Neural cell (in vitro differentiated cells): ENCODE results near the gene FAM20B. TPM values are rescaled to one million over a fixed set of nuclear protein-coding genes. Genes with fewer than 3 reads are reported as not detected.

ENCODE experiments used
- H2AFZ ChIP-seq: fragments of 200-600, 300-800 bp; sonication (generic), shearing (Covaris generic); 2 replicates; pipeline ENCODE4 v1.6.0; 2014; ENCODE audit warnings: low read depth, mild to moderate bottlenecking, antibody characterized with exemption, low read length, moderate library complexity
- H3F3A ChIP-seq: fragments of 200-600 bp; shearing (Covaris generic); 2 replicates; pipeline ENCODE4 v1.6.1; 2016; ENCODE audit warnings: mild to moderate bottlenecking, moderate library complexity, mixed read lengths, antibody characterized with exemption, low read length; ENCODE audit not compliant: insufficient read depth, poor library complexity, severe bottlenecking
- H3K27ac ChIP-seq: fragments of 200-600, 300-800 bp; sonication (generic), shearing (Covaris generic); 2 replicates; pipeline ENCODE4 v1.5.1; 2014; ENCODE audit warnings: mild to moderate bottlenecking, low read length, moderate library complexity
- H3K27me3 ChIP-seq: fragments of 300-800, 200-600 bp; sonication (generic), shearing (Covaris generic); 2 replicates; pipeline ENCODE4 v1.6.0; 2014; ENCODE audit warnings: mild to moderate bottlenecking, low read depth, low read length, moderate library complexity; ENCODE audit not compliant: insufficient read depth
- H3K36me3 ChIP-seq: fragments of 300-800, 200-600 bp; sonication (generic), shearing (Covaris generic); 2 replicates; pipeline ENCODE4 v1.5.1; 2014; ENCODE audit warnings: mild to moderate bottlenecking, antibody characterized with exemption, low read length, moderate library complexity; ENCODE audit not compliant: insufficient read depth
- H3K4me2 ChIP-seq: fragments of 300-800, 200-600 bp; sonication (generic), shearing (Covaris generic); 2 replicates; pipeline ENCODE4 v1.6.0; 2014; ENCODE audit warnings: mild to moderate bottlenecking, low read length
- H3K4me3 ChIP-seq: fragments of 300-800, 200-600 bp; sonication (generic), shearing (Covaris generic); 2 replicates; pipeline ENCODE4 v1.5.1; 2014; ENCODE audit warnings: mild to moderate bottlenecking, low read length, moderate library complexity
- H3K79me2 ChIP-seq: fragments of 200-600 bp; shearing (Covaris generic); replicated peaks from 2 replicates; pipeline ENCODE4 v1.6.0; 2014; ENCODE audit warnings: mild to moderate bottlenecking, low read length, moderate library complexity; ENCODE audit not compliant: insufficient read depth
- H3K9ac ChIP-seq: fragments of 300-800, 200-600 bp; sonication (generic), shearing (Covaris generic); 2 replicates; pipeline ENCODE4 v1.6.1; 2016; ENCODE audit warnings: mild to moderate bottlenecking, low read length, mixed read lengths
- H3K9me2 ChIP-seq: fragments of 200-600 bp; shearing (Covaris generic); 2 replicates; pipeline ENCODE4 v1.6.1; 2016; ENCODE audit warnings: mild to moderate bottlenecking, low read length, mixed read lengths; ENCODE audit not compliant: insufficient read depth
- H3K9me3 ChIP-seq: fragments of 200-600, 300-800 bp; sonication (generic), shearing (Covaris generic); 2 replicates; pipeline ENCODE4 v1.6.1; 2016; ENCODE audit warnings: mild to moderate bottlenecking, mixed run types, low read length, moderate library complexity, mixed read lengths
- H4K20me1 ChIP-seq: fragments of 200-600 bp; shearing (Covaris generic); 2 replicates; pipeline ENCODE4 v1.6.1; 2016; ENCODE audit warnings: mild to moderate bottlenecking, mixed run types; ENCODE audit not compliant: insufficient read depth
- EP300 ChIP-seq: fragments of 450-650 bp; conservative IDR thresholded peaks from 2 replicates; pipeline ENCODE4 v1.6.1; 2014; ENCODE audit warnings: antibody characterized with exemption, mild to moderate bottlenecking, moderate library complexity; ENCODE audit not compliant: poor library complexity, severe bottlenecking
- EZH2 ChIP-seq: fragments of 200-600, 300-800 bp; shearing (Covaris generic), sonication (generic); IDR thresholded peaks from 2 replicates; pipeline ENCODE4 v1.6.1; 2014; ENCODE audit warnings: antibody characterized with exemption, low read length, borderline replicate concordance, mild to moderate bottlenecking; ENCODE audit not compliant: insufficient read depth, poor library complexity, severe bottlenecking
- MXI1 ChIP-seq: fragments of 450-650 bp; conservative IDR thresholded peaks from 2 replicates; pipeline ENCODE4 v1.6.1; 2014; ENCODE audit warnings: antibody characterized with exemption, mild to moderate bottlenecking; ENCODE audit not compliant: poor library complexity, severe bottlenecking
- POLR2AphosphoS5 ChIP-seq: IDR thresholded peaks from 2 replicates; pipeline ENCODE4 v1.6.1; 2012
- RAD21 ChIP-seq: fragments of 450-650 bp; conservative IDR thresholded peaks from 2 replicates; pipeline ENCODE4 v1.6.1; 2014; ENCODE audit warnings: antibody characterized with exemption, mild to moderate bottlenecking, moderate library complexity
- SMC3 ChIP-seq: fragments of 450-650 bp; conservative IDR thresholded peaks from 2 replicates; pipeline ENCODE4 v1.6.1; 2014; ENCODE audit warnings: antibody characterized with exemption, mild to moderate bottlenecking, moderate library complexity; ENCODE audit not compliant: poor library complexity
- TAF1 ChIP-seq: IDR thresholded peaks from 2 replicates; pipeline ENCODE4 v1.6.1; 2012; ENCODE audit warnings: low read depth
- polyA plus RNA-seq: library from polyadenylated mRNA; depleted of rRNA; stranded (reverse); fragments of >200 nt; gene quantifications from 2 replicates; pipeline ENCODE4 v1.2.3, GENCODE V29; 2014
- TF ChIP-seq, protein P1 (sequence below): IDR thresholded peaks from 2 replicates; pipeline ENCODE4 v1.6.1; 2012; ENCODE audit warnings: borderline replicate concordance
- TF ChIP-seq, protein P2 (sequence below): fragments of 450-650 bp; IDR thresholded peaks from 2 replicates; pipeline ENCODE4 v1.5.1; 2014; ENCODE audit warnings: antibody characterized with exemption, mild to moderate bottlenecking, moderate library complexity; ENCODE audit not compliant: poor library complexity, severe bottlenecking

Gene FAM20B
- polyA plus RNA-seq, 1 donor from 2014 or later: 25.1 TPM

DNA sequence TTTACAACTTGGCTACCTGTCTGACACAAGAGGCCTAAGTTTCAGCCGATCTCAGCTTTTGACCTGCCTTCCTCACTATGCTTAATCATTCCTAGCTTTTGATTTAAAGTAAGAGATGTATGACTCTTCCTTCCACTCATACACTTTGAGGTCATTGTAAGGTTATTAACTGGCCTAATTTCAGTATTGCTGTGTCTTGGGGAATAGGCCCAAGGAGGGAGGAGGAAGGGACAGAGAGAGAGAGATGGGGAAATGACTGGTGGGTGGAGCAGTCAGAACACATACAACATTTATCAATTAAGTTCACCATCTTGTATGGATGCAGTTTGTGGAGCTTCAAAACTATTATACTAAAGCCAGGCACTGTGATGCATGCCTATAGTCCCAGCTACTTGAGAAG is 28.3 kb upstream of the FAM20B start:
- no peak overlapping the region for H3K4me3 ChIP-seq
- no peak overlapping the region for H2AFZ ChIP-seq
- no peaks in the 10 kb centered on the region for H3K9me3 ChIP-seq
- no peaks in the 10 kb centered on the region for H4K20me1 ChIP-seq
- H3K9me2 ChIP-seq: no peaks in the 10 kb centered on the region
- no peaks in the 10 kb centered on the region for H3K27me3 ChIP-seq
- H3K27ac ChIP-seq: no peak overlapping the region
- H3K36me3 ChIP-seq: no peaks in the 10 kb centered on the region
- no peaks in the 10 kb centered on the region for H3K79me2 ChIP-seq
- H3K4me2 ChIP-seq: no peak overlapping the region
- no peak overlapping the region for H3K9ac ChIP-seq
- H3F3A ChIP-seq: no peaks in the 10 kb centered on the region
- TF ChIP-seq EP300 (no peak), EZH2 (no peak), TAF1 (no peak), SMC3 (no peak), RAD21 (no peak), MXI1 (no peak), POLR2AphosphoS5 (no peak)
- TF ChIP-seq, protein P1, sequence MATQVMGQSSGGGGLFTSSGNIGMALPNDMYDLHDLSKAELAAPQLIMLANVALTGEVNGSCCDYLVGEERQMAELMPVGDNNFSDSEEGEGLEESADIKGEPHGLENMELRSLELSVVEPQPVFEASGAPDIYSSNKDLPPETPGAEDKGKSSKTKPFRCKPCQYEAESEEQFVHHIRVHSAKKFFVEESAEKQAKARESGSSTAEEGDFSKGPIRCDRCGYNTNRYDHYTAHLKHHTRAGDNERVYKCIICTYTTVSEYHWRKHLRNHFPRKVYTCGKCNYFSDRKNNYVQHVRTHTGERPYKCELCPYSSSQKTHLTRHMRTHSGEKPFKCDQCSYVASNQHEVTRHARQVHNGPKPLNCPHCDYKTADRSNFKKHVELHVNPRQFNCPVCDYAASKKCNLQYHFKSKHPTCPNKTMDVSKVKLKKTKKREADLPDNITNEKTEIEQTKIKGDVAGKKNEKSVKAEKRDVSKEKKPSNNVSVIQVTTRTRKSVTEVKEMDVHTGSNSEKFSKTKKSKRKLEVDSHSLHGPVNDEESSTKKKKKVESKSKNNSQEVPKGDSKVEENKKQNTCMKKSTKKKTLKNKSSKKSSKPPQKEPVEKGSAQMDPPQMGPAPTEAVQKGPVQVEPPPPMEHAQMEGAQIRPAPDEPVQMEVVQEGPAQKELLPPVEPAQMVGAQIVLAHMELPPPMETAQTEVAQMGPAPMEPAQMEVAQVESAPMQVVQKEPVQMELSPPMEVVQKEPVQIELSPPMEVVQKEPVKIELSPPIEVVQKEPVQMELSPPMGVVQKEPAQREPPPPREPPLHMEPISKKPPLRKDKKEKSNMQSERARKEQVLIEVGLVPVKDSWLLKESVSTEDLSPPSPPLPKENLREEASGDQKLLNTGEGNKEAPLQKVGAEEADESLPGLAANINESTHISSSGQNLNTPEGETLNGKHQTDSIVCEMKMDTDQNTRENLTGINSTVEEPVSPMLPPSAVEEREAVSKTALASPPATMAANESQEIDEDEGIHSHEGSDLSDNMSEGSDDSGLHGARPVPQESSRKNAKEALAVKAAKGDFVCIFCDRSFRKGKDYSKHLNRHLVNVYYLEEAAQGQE: no peak
- TF ChIP-seq, protein P2, sequence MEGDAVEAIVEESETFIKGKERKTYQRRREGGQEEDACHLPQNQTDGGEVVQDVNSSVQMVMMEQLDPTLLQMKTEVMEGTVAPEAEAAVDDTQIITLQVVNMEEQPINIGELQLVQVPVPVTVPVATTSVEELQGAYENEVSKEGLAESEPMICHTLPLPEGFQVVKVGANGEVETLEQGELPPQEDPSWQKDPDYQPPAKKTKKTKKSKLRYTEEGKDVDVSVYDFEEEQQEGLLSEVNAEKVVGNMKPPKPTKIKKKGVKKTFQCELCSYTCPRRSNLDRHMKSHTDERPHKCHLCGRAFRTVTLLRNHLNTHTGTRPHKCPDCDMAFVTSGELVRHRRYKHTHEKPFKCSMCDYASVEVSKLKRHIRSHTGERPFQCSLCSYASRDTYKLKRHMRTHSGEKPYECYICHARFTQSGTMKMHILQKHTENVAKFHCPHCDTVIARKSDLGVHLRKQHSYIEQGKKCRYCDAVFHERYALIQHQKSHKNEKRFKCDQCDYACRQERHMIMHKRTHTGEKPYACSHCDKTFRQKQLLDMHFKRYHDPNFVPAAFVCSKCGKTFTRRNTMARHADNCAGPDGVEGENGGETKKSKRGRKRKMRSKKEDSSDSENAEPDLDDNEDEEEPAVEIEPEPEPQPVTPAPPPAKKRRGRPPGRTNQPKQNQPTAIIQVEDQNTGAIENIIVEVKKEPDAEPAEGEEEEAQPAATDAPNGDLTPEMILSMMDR: no peak

DNA sequence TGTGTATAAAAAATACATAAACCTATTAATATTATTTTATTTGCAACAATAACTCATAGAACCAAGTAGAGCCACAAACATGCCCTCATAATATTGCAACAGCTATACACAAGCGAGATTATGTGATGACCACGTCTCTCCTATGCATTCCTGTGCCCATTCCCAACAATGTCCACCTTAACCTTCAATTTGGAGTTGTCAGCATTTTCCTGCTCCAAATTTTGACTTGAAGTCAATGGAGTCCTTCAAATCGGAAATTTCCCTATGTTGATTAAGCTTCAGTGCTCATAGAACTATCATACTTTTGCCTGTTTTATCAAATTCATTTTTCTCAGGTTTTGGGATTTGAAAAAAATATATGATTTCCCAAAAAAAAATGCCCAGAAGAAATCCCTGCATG is 27.4 kb upstream of the FAM20B start:
- no peaks in the 10 kb centered on the region for H4K20me1 ChIP-seq
- H3K9ac ChIP-seq: no peak overlapping the region
- no peak overlapping the region for H3K27ac ChIP-seq
- H3K4me2 ChIP-seq: no peak overlapping the region
- no peaks in the 10 kb centered on the region for H3K79me2 ChIP-seq
- H3F3A ChIP-seq: no peaks in the 10 kb centered on the region
- H3K27me3 ChIP-seq: no peaks in the 10 kb centered on the region
- TF ChIP-seq SMC3: no peak
- no peak for TF ChIP-seq EP300
- TF ChIP-seq RAD21: no peak
- TF ChIP-seq EZH2: no peak
- TF ChIP-seq, protein P2: no peak
- TF ChIP-seq POLR2AphosphoS5: no peak
- TF ChIP-seq MXI1: no peak
- TF ChIP-seq, protein P1: no peak
- no peak for TF ChIP-seq TAF1
- H2AFZ ChIP-seq: no peak overlapping the region
- no peak overlapping the region for H3K4me3 ChIP-seq
- no peaks in the 10 kb centered on the region for H3K9me3 ChIP-seq
- no peaks in the 10 kb centered on the region for H3K36me3 ChIP-seq
- no peaks in the 10 kb centered on the region for H3K9me2 ChIP-seq
